Gastroesophageal sphincter (tissue), 3 donors: Measurements from ENCODE around the gene LHB.
"Not testable (repeated sequence)": the region's sequence is repeated elsewhere in the genome, so short reads cannot be mapped to it uniquely, and the experiment has no call there.

Source experiments
- CTCF ChIP-seq, 4 experiments: fragments of 200-600 bp in 2 of 4; fragments of 450-650 bp in 2 of 4; sonication (generic) in 1 of 4; IDR thresholded peaks; one replicate each; pipeline ENCODE4 v1.5.1; 2017 to 2019; ENCODE audit warnings: antibody characterized with exemption in 4 of 4, mild to moderate bottlenecking in 2 of 4, moderate library complexity in 2 of 4
- POLR2A ChIP-seq, 2 donors: fragments of 450-650 bp; IDR thresholded peaks; one replicate each; pipeline ENCODE4 v1.6.1; 2017; ENCODE audit warnings: antibody characterized with exemption in 2 of 2, mild to moderate bottlenecking in 2 of 2, moderate library complexity in 1 of 2

GRCh38 chr19:49042666-49043065 lies 25.8 kb upstream of the LHB start:
- not testable (repeated sequence) for TF ChIP-seq CTCF, POLR2A (IDR thresholded peaks at IDR 0.05)
